Fibroblast of lung (primary cell): ENCODE results near the gene MFAP2. TPM values are rescaled to one million over a fixed set of nuclear protein-coding genes. Genes with fewer than 3 reads are reported as not detected.

Experiments used
- DNase-seq, 2 donors: peaks; one replicate each; pipeline versions ENCODE4 v3.0.0 to v3.0.0-alpha.2; 2010; ENCODE audit warnings: low read depth in 2 of 2
- H2AFZ ChIP-seq: 2 replicates; pipeline ENCODE4 v1.5.1; 2012; ENCODE audit warnings: low read length, control low read depth, inconsistent platforms
- H3K27ac ChIP-seq: 2 replicates; pipeline ENCODE4 v1.5.1; 2011; ENCODE audit warnings: low read length, control low read depth; ENCODE audit not compliant: insufficient read depth
- H3K27me3 ChIP-seq: 2 replicates; pipeline ENCODE4 v1.5.1; 2011; ENCODE audit warnings: mild to moderate bottlenecking, low read length; ENCODE audit not compliant: control insufficient read depth, insufficient read depth
- H3K36me3 ChIP-seq: 2 replicates; pipeline ENCODE4 v1.5.1; 2011; ENCODE audit warnings: low read length; ENCODE audit not compliant: control insufficient read depth, insufficient read depth
- H3K4me1 ChIP-seq: 2 replicates; pipeline ENCODE4 v1.5.1; 2011; ENCODE audit warnings: low read length; ENCODE audit not compliant: control insufficient read depth, insufficient read depth; ENCODE audit errors: extremely low read depth
- H3K4me2 ChIP-seq: 2 replicates; pipeline ENCODE4 v1.5.1; 2011; ENCODE audit warnings: low read length, control low read depth; ENCODE audit not compliant: insufficient read depth; ENCODE audit errors: extremely low read depth
- H3K4me3 ChIP-seq, 4 experiments: fragments of 200-600 bp in 1 of 4; sonication (generic) in 1 of 4; replicated peaks in 1 of 4; 2 replicates each; pipeline ENCODE4 v1.5.1; 2011 to 2016; ENCODE audit warnings: low read length in 4 of 4, low read depth in 3 of 4, mild to moderate bottlenecking in 3 of 4, control low read depth in 2 of 4, inconsistent platforms in 1 of 4, mixed read lengths in 1 of 4; ENCODE audit not compliant: insufficient read depth in 1 of 4; ENCODE audit errors: control extremely low read depth in 1 of 4
- H3K79me2 ChIP-seq: 2 replicates; pipeline ENCODE4 v1.5.1; 2012; ENCODE audit warnings: mild to moderate bottlenecking, low read length, inconsistent platforms; ENCODE audit not compliant: control insufficient read depth, insufficient read depth
- H3K9ac ChIP-seq: 2 replicates; pipeline ENCODE4 v1.5.1; 2011; ENCODE audit warnings: mild to moderate bottlenecking, low read length, control low read depth; ENCODE audit not compliant: insufficient read depth
- H3K9me3 ChIP-seq: 2 replicates; pipeline ENCODE4 v1.5.1; 2012; ENCODE audit warnings: low read depth, low read length; ENCODE audit not compliant: control insufficient read depth, insufficient read depth
- H4K20me1 ChIP-seq: 2 replicates; pipeline ENCODE4 v1.5.1; 2011; ENCODE audit warnings: low read length; ENCODE audit not compliant: control insufficient read depth, insufficient read depth; ENCODE audit errors: extremely low read depth
- CTCF ChIP-seq, 2 donors: IDR thresholded peaks in 1 of 2; conservative IDR thresholded peaks in 1 of 2; 1 replicate in 1 of 2; 2 replicates in 1 of 2; pipeline ENCODE4 v1.5.1; 2011 to 2012; ENCODE audit warnings: low read length in 2 of 2, control low read depth in 1 of 2, inconsistent platforms in 1 of 2, low read depth in 1 of 2, mild to moderate bottlenecking in 1 of 2
- EZH2 ChIP-seq: IDR thresholded peaks from 2 replicates; pipeline ENCODE4 v1.5.1; 2012; ENCODE audit warnings: low read length, control low read depth, mild to moderate bottlenecking; ENCODE audit errors: missing control alignments
- polyA plus RNA-seq, 2 donors: library from polyadenylated mRNA; depleted of rRNA in 1 of 2; stranded (reverse) in 1 of 2; unstranded in 1 of 2; fragments of >200 nt; gene quantifications; 2 replicates each; pipeline ENCODE4 v1.2.1, GENCODE V29; 2011 to 2012; ENCODE audit warnings: missing spikeins in 1 of 2
- total RNA-seq: library from RNA; depleted of rRNA; stranded (reverse); fragments of >200 nt; gene quantifications from 2 replicates; pipeline ENCODE4 v1.2.1, GENCODE V29; 2014

The MFAP2 gene
- total and polyA plus RNA-seq, 2 donors (not counting 1 experiment from before 2014, with no cell fraction given) = 14.1 to 16.2 TPM

DNA sequence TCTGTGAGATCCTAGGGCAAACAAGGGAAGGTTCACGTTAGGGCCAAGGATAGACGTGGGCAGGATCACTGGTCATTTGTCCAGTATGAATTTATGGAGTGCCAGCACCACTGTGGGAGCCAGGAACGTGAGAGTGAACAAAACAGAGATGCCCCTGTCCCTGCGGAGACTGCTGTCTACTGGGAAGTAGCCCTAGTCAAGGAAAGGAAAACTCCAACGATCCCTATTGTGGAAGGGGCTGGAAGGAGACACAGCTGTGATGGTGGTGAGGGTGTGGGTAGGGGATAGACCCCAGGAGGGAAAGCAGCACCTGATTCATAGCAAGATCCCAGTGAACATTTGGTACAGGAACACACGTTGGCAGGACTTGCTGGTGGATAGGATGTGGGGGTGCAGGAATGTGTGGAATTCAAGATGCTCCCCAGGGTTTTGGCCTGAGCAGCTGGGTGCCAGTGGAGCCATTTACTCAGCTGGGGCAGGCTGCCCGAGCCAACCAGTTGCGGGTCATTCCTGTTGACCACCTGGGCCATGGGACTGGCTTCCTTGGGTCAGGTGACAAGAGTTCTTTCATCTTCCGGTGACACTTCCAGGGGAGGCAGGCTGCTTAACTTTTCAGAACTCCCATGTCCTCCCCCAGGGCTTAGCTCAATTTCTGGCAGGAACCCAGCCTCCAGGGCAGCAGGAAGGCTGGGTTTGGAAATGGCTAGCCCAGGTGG lies 32.5 kb upstream of the MFAP2 start:
- Histone ChIP-seq H3K79me2 (no peaks in the 10 kb centered on the region), H4K20me1 (no peaks in the 10 kb centered on the region), H3K9me3 (no peaks in the 10 kb centered on the region), H3K4me1 (peaks cover 8% of the 10 kb centered on the region), H2AFZ (no peak overlapping the region), H3K27me3 (no peaks in the 10 kb centered on the region), H3K36me3 (no peaks in the 10 kb centered on the region), H3K27ac (no peak overlapping the region), H3K9ac (no peak overlapping the region), H3K4me3 (no peak overlapping the region), H3K4me2 (no peak overlapping the region)
- TF ChIP-seq CTCF (conservative IDR thresholded peaks at IDR 0.05 in 1 of 2, IDR thresholded peaks at IDR 0.05 in 1 of 2; ENCODE audit: low read depth in 1 of 2, low read length in 2 of 2) (no peak), EZH2 (no peak)
- peak in 1 of 2 donors; percentile 58 for DNase-seq

GRCh38 chr1:17011439-17012307 lies 31.3 kb upstream of the MFAP2 start, which contains the start of gene ATP13A2:
TSS of gene ATP13A2 (minus strand) at chr1:17011928. CDS start at chr1:17011738, 190 bp downstream.
- Histone ChIP-seq H3K36me3 (no peaks in the 10 kb centered on the region), H3K27me3 (no peaks in the 10 kb centered on the region), H3K27ac (no peak within 1 kb of the TSS), H3K4me3 (peak within 1 kb of the TSS; percentile 49 to 78 (median 67)), H2AFZ (peak within 1 kb of the TSS; percentile 80), H3K4me2 (peak within 1 kb of the TSS; percentile 96), H3K79me2 (no peaks in the 10 kb centered on the region), H4K20me1 (no peaks in the 10 kb centered on the region), H3K9ac (peak within 1 kb of the TSS; percentile 53), H3K9me3 (no peaks in the 10 kb centered on the region), H3K4me1 (peaks cover 8% of the 10 kb centered on the region)
- no peak for TF ChIP-seq EZH2
- TF ChIP-seq CTCF (conservative IDR thresholded peaks at IDR 0.05 in 1 of 2, IDR thresholded peaks at IDR 0.05 in 1 of 2; ENCODE audit: low read depth in 1 of 2, low read length in 2 of 2) = no peak
- peak; percentile 47 to 73 for DNase-seq

DNA sequence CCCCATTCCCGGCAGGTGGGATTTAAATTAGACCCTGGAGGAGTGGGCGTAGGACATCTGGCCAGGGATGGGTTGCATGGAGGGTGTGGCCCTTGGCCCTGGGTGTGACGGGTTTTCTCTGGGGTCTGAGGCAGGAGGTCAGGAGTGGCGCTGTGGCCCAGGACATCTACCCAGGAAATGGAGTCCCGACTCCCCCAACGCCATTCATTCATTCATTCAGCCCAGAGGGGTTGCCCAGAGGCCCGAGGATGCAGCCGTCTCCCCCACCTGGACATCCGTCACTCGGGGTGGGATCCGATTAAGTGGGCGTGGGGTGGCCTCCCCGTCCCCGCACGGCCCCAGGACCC lies 30.6 kb upstream of the MFAP2 start:
- Histone ChIP-seq H3K4me1 (peaks cover 4% of the 10 kb centered on the region), H3K27me3 (no peaks in the 10 kb centered on the region), H2AFZ (peak overlapping the region; percentile 41), H3K36me3 (no peaks in the 10 kb centered on the region), H4K20me1 (no peaks in the 10 kb centered on the region), H3K4me2 (peak overlapping the region; percentile 96), H3K9me3 (no peaks in the 10 kb centered on the region), H3K79me2 (no peaks in the 10 kb centered on the region), H3K9ac (peak overlapping the region; percentile 53), H3K4me3 (peak overlapping the region; percentile 43 to 78 (median 67)), H3K27ac (no peak overlapping the region)
- DNase-seq = no peak
- TF ChIP-seq EZH2 = no peak
- TF ChIP-seq CTCF (conservative IDR thresholded peaks at IDR 0.05 in 1 of 2, IDR thresholded peaks at IDR 0.05 in 1 of 2; ENCODE audit: low read depth in 1 of 2, low read length in 2 of 2) = no peak
